NCI-H187 treated with DMSO at 0.1 percent for 48 hours (cell line): ENCODE measurements around the gene RHOJ.
A peak's percentile ranks its signal among the peaks of the same experiment; 100 is the strongest.
"Not testable (repeated sequence)": the region's sequence is repeated elsewhere in the genome, so short reads cannot be mapped to it uniquely, and the experiment has no call there.

Source experiments
- DNase-seq: peaks from one replicate; lab custom pipeline; 2025; lab: John Stamatoyannopoulos, UW

RHOJ gene

GRCh38 chr14:63299351-63300110 is 95.3 kb downstream of the RHOJ start:
- no peak for DNase-seq

DNA sequence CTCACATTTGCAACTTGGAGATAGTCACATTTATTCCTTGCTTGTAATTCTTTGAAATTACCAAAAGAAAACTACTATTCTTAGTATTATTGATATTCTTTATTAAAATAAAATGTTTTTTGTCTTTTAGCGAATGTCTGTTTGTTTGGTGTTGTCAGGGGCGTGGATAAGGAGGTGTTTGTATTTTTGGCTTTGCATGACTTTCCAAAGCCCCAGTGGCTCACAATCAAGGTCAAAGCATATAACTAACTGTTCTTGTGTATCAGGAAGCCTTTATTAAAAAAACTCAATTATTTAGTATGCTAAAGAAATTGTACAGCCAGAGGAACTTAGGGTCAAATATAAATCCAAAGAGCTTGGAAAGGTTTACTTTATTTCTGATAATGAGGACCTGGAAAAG is 96.6 kb downstream of the RHOJ start:
- DNase-seq, result no peak

- no peak for DNase-seq
Measured at GRCh38 chr14:63301891-63302534, 97.8 kb downstream of the RHOJ start.

GRCh38 chr14:63304429-63304828 is 100.2 kb downstream of the RHOJ start:
- not testable (repeated sequence) for DNase-seq

DNA sequence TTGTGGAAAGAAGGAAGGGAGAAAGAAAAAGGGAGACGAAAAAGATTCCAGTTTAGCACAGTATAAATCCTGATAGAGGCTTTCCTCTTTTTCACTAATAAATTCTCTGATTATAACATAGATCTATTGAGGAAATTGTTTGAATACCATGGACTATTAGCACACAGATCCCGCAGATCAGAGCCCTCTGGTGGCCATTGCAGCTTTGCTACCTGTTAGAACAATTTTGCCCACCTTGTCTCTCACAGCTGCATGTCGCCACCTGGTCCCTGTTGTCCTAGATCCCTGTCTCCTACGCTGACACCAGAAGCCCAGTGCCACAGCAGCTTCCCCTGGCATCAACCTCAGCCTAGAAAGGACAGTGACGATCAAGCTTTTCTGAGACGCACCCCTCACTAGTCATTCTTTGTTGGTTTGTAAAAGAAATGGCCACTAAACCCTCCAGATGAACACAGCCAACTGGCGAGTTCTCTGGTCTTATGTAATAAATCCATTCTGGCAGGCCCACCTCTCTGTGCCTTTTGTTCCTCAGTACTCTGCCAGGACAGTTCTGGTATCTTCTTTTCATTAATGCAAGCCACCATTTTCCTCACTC is 104.6 kb downstream of the RHOJ start:
- no peak for DNase-seq

- DNase-seq, result no peak
Measured at GRCh38 chr14:63318835-63319234, 114.6 kb downstream of the RHOJ start, which contains the start of gene GPHB5. GPHB5 (minus strand) TSS chr14:63318935; CDS start chr14:63317849, 1,086 bp downstream.

GRCh38 chr14:63322472-63322871 is 118.2 kb downstream of the RHOJ start:
- no peak for DNase-seq

GRCh38 chr14:63322897-63323573 is 118.8 kb downstream of the RHOJ start:
- DNase-seq, result no peak

DNA sequence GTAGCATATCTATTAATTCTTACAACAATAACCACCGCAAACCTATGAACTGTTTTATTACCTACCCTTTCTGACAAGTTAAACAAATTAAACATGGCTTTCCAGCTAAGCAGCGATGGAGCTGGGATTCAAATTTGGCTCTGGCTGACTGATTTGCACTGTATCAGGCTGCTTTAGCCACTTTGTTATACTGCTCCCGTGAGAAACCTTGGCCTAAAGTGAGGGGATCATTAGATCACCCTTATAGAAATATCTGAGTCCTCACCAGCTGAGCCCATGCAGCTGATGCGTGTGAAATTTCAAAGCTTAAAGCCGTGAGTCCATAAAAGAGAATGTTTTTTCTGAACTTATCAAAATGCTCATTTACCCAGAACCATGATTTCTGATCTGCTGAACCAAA is 122.6 kb downstream of the RHOJ start:
- no peak for DNase-seq

DNA sequence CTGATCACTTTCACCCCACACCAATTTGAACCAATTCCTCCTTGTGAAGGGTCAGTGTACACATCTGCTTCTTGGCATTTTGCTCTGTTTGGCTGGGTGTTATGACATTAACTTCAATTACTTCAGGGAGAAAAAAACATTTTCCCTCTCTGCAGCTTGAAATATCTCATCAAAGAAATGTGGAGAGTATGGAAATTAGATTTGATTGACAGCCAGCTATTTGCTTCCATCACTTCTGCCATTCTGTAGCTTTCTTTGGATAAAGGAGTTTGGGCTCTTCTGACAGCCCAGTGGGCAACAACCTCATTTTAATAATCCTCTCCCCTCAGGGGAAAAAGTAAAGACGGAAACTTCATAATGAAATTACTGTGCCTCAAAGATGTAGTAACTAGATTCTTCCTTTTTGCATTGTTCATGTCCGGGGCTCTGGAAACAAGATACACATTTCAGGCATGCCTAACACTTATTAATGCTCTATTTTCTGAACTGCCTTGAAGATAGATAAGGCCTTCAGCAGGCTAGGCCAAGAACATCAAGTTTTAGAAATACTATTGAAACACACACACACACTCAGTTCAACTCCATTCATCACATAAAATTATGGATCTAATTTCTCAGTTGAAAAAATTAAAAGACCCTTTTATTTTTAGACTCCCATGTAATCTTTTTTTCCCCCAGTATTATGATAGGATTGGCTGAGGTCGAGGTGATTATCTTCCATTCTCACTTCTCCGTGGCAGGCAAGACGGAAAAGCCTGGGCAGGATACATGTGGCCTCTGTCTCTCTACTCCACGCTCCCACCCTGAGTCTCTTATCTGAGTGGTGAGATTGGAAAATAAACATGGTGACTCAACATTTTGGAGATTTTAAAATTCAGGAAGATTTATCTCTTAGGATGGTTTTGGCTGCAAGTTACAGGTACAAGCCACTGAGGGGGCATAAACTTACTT is 124.8 kb downstream of the RHOJ start:
- DNase-seq, result no peak

DNA sequence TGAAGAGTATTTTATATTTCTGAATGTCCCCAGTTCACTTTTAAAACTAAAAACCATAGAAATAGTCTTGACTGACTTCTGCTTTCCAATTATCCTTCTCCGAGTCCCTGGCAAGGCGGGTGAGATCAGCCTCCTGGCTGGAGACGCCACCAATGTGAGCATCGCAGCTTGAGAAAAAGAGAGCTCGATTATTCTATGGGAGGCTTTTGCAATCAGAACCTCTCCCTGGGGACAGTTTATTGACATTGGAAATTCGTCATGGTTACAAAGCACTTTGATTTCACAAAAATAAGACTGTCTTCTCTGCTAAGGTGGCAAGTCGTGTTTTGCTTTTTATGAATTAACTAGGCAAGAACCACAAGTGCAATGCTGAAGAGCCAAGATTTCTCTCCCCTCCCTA is 138.1 kb downstream of the RHOJ start:
- DNase-seq, result peak; percentile 20
